ENCODE data around the gene CLN6. TPM values are rescaled to one million over a fixed set of nuclear protein-coding genes. Genes with fewer than 3 reads are reported as not detected.
"Not testable (repeated sequence)": the region's sequence is repeated elsewhere in the genome, so short reads cannot be mapped to it uniquely, and the experiment has no call there.

The CLN6 gene
- total and polyA plus RNA-seq, 2 experiments from 2014 or later = 3.8 to 17.4 TPM

DNA sequence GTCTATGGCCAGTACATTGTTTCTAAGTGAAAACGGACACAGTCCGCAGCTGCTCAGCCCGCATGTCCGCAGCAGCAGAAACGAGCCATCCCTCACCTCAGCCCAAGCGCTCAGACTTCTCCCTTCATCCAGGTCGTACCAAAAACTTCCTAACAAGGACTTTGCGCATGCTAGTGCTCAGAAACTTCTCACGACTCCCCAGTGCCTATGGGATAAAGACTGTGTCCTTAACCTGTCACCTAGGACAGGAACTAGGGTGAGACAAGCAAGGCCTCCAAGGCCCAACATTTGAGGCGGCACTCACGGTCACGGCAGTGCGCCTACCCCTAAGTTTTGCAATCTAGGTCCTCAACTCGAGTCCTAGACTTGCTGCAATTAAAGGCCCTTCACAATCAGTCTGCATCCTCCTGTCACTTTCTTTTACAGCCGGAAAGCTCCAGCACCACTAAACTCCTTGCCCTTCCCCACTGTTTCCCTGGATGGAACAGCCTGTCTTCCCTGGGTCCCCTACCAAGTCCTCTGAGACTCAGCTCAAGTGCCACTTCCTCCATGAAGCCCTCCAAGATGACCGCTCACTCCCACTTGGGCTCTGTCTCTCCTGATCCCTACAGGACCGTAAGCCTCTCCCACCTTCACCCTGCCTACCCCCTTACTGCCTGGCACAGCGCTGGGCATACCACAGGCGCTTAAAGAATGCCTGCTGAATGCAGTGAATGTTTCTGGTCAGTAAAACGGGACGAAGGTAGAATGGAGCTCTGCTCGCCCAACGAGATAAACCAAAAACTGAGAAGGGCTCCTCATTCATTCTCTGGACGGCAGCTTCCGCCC is 1.2 kb downstream of the CLN6 start:
- H3K79me2 ChIP-seq (ENCODE audit: insufficient read depth) = peaks cover 58% of the 10 kb centered on the region
- H2AFZ ChIP-seq = peak overlapping the region; percentile 87
- in situ Hi-C loops (cut with MboI) = no loop called here
- H3K4me1 ChIP-seq (ENCODE audit: insufficient read depth) = peaks cover 6% of the 10 kb centered on the region; the same call in 1 of the 2 replicates
- peak overlapping the region; percentile 85 for H3K4me2 ChIP-seq (ENCODE audit: unreplicated experiment)
- no peaks in the 10 kb centered on the region for H3K9me3 ChIP-seq (ENCODE audit: low read depth)
- H3K9ac ChIP-seq = peak overlapping the region; percentile 87
- H3K27ac ChIP-seq = peak overlapping the region; percentile 53
- DNase-seq = no peak
- no peaks in the 10 kb centered on the region for H3K27me3 ChIP-seq (replicated peaks; ENCODE audit: insufficient read depth)
- H3K36me3 ChIP-seq (ENCODE audit: low read depth) = no peaks in the 10 kb centered on the region
- H3K4me3 ChIP-seq = peak overlapping the region; percentile 80
- H4K20me1 ChIP-seq (ENCODE audit: insufficient read depth) = no peaks in the 10 kb centered on the region
- no peaks in the 10 kb centered on the region for H3F3A ChIP-seq (ENCODE audit: insufficient read depth)
- WGBS, 2 experiments (ENCODE audit: low coverage in 1 of 2, low lambda C conversion rate in 2 of 2, missing lambda C conversion rate in 2 of 2) = 56 to 58% methylated on average over 25 of the region's 25 CpGs
- TF ChIP-seq EZH2 (IDR thresholded peaks at IDR 0.05; ENCODE audit: insufficient read depth, poor library complexity, severe bottlenecking) = no peak
- no peak for TF ChIP-seq EZH2phosphoT487 (IDR thresholded peaks at IDR 0.05; ENCODE audit: insufficient read depth, low read depth)
- no peaks in the 10 kb centered on the region for H3K9me2 ChIP-seq (ENCODE audit: insufficient read depth)

DNA sequence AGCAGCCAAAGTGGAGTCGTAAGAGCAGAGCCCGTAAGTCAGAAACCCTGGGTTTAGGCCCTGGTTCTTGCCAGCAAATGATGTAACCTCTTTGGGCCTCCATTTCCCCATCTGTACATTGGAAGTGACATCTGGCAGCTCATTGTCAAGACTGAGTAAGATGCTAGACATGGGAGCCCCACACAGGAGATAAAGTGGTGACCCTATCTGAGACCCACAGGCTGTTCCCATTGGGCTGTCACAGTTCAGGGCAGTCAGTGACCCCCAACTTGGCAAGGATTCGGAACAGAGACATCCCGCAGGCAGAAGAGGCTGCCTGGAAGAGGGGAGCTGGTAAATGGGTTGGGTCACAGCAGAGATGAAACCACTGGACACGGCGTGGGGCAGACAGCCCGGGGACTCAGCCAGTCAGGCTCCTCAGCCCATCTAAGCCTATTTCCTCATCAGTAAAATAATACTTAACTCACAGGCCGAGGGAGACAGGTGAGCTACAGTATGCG is 1.8 kb downstream of the CLN6 start:
- Histone ChIP-seq H3K9me3 (ENCODE audit: low read depth) (no peaks in the 10 kb centered on the region), H3K4me3 (peak overlapping the region; percentile 80; the same call in 1 of the 2 replicates), H3K36me3 (ENCODE audit: low read depth) (no peaks in the 10 kb centered on the region), H3K27me3 (replicated peaks; ENCODE audit: insufficient read depth) (no peaks in the 10 kb centered on the region), H2AFZ (no peak overlapping the region), H3K4me2 (ENCODE audit: unreplicated experiment) (peak overlapping the region; percentile 85), H3F3A (ENCODE audit: insufficient read depth) (no peaks in the 10 kb centered on the region), H3K4me1 (ENCODE audit: insufficient read depth) (peaks cover 6% of the 10 kb centered on the region; the same call in 1 of the 2 replicates), H4K20me1 (ENCODE audit: insufficient read depth) (no peaks in the 10 kb centered on the region), H3K27ac (no peak overlapping the region), H3K79me2 (ENCODE audit: insufficient read depth) (peaks cover 63% of the 10 kb centered on the region), H3K9ac (no peak overlapping the region), H3K9me2 (ENCODE audit: insufficient read depth) (no peaks in the 10 kb centered on the region)
- DNase-seq = no peak
- WGBS, 2 experiments (ENCODE audit: low coverage in 1 of 2, low lambda C conversion rate in 2 of 2, missing lambda C conversion rate in 2 of 2) = 96 to 98% methylated on average over 9 of the region's 9 CpGs
- TF ChIP-seq EZH2 (IDR thresholded peaks at IDR 0.05; ENCODE audit: insufficient read depth, poor library complexity, severe bottlenecking) = no peak
- TF ChIP-seq EZH2phosphoT487 (IDR thresholded peaks at IDR 0.05; ENCODE audit: insufficient read depth, low read depth) = no peak
- in situ Hi-C loops (cut with MboI) = no loop called here

DNA sequence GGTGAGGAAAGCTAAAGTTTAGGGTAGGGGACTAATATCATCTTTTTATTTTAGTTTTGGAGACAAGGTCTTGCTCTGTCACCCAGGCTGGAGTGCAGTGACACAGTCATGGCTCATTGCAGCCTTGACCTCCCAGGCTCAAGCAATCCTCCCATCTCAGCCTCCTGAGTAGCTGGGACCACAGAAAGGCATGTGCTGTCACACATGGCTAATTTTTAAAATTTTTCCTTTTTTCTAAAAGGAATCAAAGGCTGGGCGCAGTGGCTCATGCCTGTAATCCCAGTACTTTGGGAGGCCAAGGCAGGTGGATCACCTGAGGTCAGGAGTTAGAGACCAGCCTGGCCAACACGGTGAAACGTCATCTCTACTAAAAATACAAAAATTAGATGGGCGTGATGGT is 4.1 kb downstream of the CLN6 start:
- H3F3A ChIP-seq (ENCODE audit: insufficient read depth); H3K36me3 ChIP-seq (ENCODE audit: low read depth); H4K20me1 ChIP-seq (ENCODE audit: insufficient read depth); H3K27me3 ChIP-seq (replicated peaks; ENCODE audit: insufficient read depth); H3K9ac ChIP-seq; H3K27ac ChIP-seq; in situ Hi-C loops (cut with MboI); H3K4me2 ChIP-seq (ENCODE audit: unreplicated experiment); DNase-seq; H3K4me3 ChIP-seq; H3K9me2 ChIP-seq (ENCODE audit: insufficient read depth); H3K4me1 ChIP-seq (ENCODE audit: insufficient read depth); H3K9me3 ChIP-seq (ENCODE audit: low read depth); H2AFZ ChIP-seq: not testable (repeated sequence)
- 95 to 97% methylated on average over 4 of the region's 4 CpGs for WGBS, 2 experiments (ENCODE audit: low coverage in 1 of 2, low lambda C conversion rate in 2 of 2, missing lambda C conversion rate in 2 of 2)
- H3K79me2 ChIP-seq (ENCODE audit: insufficient read depth) = peaks cover 63% of the 10 kb centered on the region

DNA sequence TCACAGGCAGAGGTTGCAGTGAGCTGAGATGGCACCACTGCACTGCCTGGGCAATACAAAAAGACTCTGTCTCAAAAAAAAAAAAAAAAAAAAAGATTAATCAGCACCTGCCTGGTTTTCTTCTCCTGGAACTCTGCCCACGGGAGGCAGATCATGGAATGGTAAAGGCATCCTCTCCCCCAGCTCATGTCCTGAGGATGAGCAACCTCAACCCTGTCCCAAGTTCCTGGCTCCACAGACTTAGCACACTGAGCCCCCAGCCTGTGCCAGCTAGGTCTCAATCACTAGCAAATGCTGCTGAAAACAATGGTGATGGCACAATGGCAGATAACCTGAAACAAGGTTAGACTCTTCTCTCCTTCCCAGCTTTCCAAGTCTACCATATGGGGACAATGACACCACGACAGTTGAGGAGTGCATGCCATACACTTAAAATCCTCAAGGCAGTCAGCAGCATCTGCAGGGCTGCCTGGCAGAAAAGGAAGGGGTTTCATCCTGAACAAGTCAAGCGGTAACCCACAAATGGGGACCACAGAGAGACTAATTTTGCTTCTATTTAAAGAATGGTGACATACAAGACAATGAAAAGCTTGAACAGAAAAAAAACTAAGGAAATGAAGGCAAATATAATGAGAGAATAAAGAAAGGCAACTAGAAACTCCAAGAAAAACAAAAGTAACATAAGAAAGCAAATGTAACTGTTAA is 4.8 kb downstream of the CLN6 start:
- H3K4me2 ChIP-seq (ENCODE audit: unreplicated experiment) = no peak overlapping the region
- peaks cover 63% of the 10 kb centered on the region for H3K79me2 ChIP-seq (ENCODE audit: insufficient read depth)
- DNase-seq = no peak
- H3K9ac ChIP-seq = no peak overlapping the region
- H3K9me3 ChIP-seq (ENCODE audit: low read depth) = no peaks in the 10 kb centered on the region
- no peaks in the 10 kb centered on the region for H3K36me3 ChIP-seq (ENCODE audit: low read depth)
- no peak overlapping the region for H3K4me3 ChIP-seq
- TF ChIP-seq EZH2 (IDR thresholded peaks at IDR 0.05; ENCODE audit: insufficient read depth, poor library complexity, severe bottlenecking) (no peak), EZH2phosphoT487 (IDR thresholded peaks at IDR 0.05; ENCODE audit: insufficient read depth, low read depth) (no peak)
- H3F3A ChIP-seq (ENCODE audit: insufficient read depth) = no peaks in the 10 kb centered on the region
- H3K9me2 ChIP-seq (ENCODE audit: insufficient read depth) = no peaks in the 10 kb centered on the region
- in situ Hi-C loops (cut with MboI) = no loop called here
- H2AFZ ChIP-seq = no peak overlapping the region
- no peaks in the 10 kb centered on the region for H4K20me1 ChIP-seq (ENCODE audit: insufficient read depth)
- H3K4me1 ChIP-seq (ENCODE audit: insufficient read depth) = peaks cover 6% of the 10 kb centered on the region; the same call in 1 of the 2 replicates
- 98% methylated on average over 3 of the region's 3 CpGs for WGBS, 2 experiments (ENCODE audit: low coverage in 1 of 2, low lambda C conversion rate in 2 of 2, missing lambda C conversion rate in 2 of 2)
- H3K27ac ChIP-seq = no peak overlapping the region
- H3K27me3 ChIP-seq (replicated peaks; ENCODE audit: insufficient read depth) = no peaks in the 10 kb centered on the region

All from GM23248 (cell line).